GM12878 (cell line): ENCODE results near the gene IKZF5.

Experiments used
- ATF2 ChIP-seq: IDR thresholded peaks from 2 replicates; pipeline ENCODE4 v1.6.1; 2012; ENCODE audit warnings: low read length, inconsistent platforms
- CTCF ChIP-seq, 3 experiments: IDR thresholded peaks in 2 of 3; conservative IDR thresholded peaks in 1 of 3; 2 replicates each; pipeline ENCODE4 v1.5.1; 2011; ENCODE audit warnings: low read depth in 3 of 3, low read length in 3 of 3, mild to moderate bottlenecking in 3 of 3, control low read depth in 2 of 3, moderate library complexity in 2 of 3, inconsistent platforms in 1 of 3, mixed read lengths in 1 of 3; ENCODE audit not compliant: control insufficient read depth in 2 of 3, insufficient read depth in 1 of 3; ENCODE audit errors: extremely low read depth in 1 of 3
- ESRRA ChIP-seq: IDR thresholded peaks from 2 replicates; pipeline ENCODE4 v1.6.1; 2012; ENCODE audit warnings: mild to moderate bottlenecking, low read length, improper control_type of control experiment
- JUND ChIP-seq: IDR thresholded peaks from 2 replicates; pipeline ENCODE4 v1.6.1; 2012; ENCODE audit warnings: low read depth, mild to moderate bottlenecking, low read length, improper control_type of control experiment, moderate library complexity
- MXI1 ChIP-seq: fragments of 150-350 bp; IDR thresholded peaks from 2 replicates; pipeline ENCODE4 v1.6.1; 2011; ENCODE audit warnings: low read depth, mild to moderate bottlenecking, inconsistent platforms, low read length, improper control_type of control experiment
- SIN3A ChIP-seq: IDR thresholded peaks from 2 replicates; pipeline ENCODE4 v1.6.1; 2012; ENCODE audit warnings: low read depth, low read length, improper control_type of control experiment
- ZNF592 ChIP-seq: fragments of 450-650 bp; IDR thresholded peaks from 2 replicates; pipeline ENCODE4 v1.6.1; 2017; ENCODE audit warnings: mild to moderate bottlenecking, moderate library complexity
- ZSCAN29 ChIP-seq: fragments of 450-650 bp; IDR thresholded peaks from 2 replicates; pipeline ENCODE4 v1.6.1; 2017; ENCODE audit warnings: mild to moderate bottlenecking, moderate library complexity
- ZZZ3 ChIP-seq: IDR thresholded peaks from 2 replicates; pipeline ENCODE4 v1.6.1; 2011; ENCODE audit warnings: low read depth; ENCODE audit not compliant: control insufficient read depth, insufficient read length

- TF ChIP-seq CTCF (IDR thresholded peaks at IDR 0.05 in 2 of 3, conservative IDR thresholded peaks at IDR 0.05 in 1 of 3; ENCODE audit: control insufficient read depth in 2 of 3, extremely low read depth in 1 of 3, insufficient read depth in 1 of 3, low read depth in 3 of 3, low read length in 3 of 3) (no peak), ZZZ3 (no peak), ESRRA (no peak), ATF2 (no peak), ZNF592 (no peak), ZSCAN29 (no peak), JUND (no peak), SIN3A (no peak), MXI1 (no peak)
These were observed 46.2 kb downstream of the IKZF5 start for GRCh38 chr10:122962405-122962804.
